HG02759 (cell line): ENCODE data around the gene PLEKHM1.
"Not testable (repeated sequence)": the region's sequence is repeated elsewhere in the genome, so short reads cannot be mapped to it uniquely, and the experiment has no call there.

Experiments used
- ATAC-seq: cut with Tn5 transposase; IDR thresholded peaks from one replicate; pipeline ENCODE4 v1.9.1; 2021; ENCODE audit warnings: mild to moderate bottlenecking, moderate library complexity; ENCODE audit not compliant: unreplicated experiment

Gene PLEKHM1

GRCh38 chr17:45444301-45444700 lies 46.2 kb downstream of the PLEKHM1 start:
- not testable (repeated sequence) for ATAC-seq

DNA sequence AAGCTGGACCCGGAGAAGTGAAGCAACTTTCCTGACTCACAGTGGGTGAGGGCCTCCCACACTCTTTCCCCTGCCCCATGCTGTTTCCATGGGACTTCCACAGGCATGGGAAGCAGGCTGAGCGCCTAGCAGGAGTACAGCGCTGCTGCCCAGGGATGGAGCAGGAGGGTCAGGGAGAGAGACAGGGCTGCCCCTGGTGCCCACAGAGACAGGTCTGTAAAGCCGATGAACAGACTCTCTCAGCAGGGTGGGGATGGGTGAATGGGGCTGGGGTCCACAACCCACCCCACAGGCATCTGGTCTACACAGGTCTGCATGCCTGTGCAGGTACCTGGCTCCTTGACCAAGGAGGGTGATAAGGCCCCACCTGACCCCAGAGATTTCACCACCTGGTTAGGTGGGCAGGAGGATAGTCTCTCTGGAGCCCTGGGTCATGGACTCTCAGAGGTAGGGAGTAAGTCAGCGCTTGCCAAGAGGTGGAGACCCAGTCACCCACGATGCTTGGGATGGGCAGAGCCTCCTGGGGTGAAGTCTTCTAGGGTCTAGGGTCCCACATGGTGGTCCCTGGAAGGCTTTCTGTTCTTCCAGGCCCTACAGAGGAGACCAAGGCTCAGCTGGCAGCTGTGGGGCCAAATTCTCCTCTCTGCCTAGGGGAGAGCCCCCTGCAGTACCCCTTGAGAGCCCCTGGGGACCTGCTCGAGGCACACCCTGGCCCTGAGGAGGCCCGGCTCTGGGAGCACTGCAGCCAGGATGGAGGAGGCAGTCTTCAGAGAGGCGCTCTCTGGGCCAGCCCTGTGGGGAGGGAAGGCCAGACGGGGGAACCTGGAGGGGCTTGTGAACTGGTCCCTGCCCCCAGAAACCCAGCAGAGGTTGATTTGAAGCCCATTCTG lies 46.9 kb downstream of the PLEKHM1 start:
- not testable (repeated sequence) for ATAC-seq

- ATAC-seq = no peak
Observed at GRCh38 chr17:45441526-45442310, 48.8 kb downstream of the PLEKHM1 start.

- ATAC-seq = peak; percentile 76
Observed at GRCh38 chr17:45440839-45441515, 49.5 kb downstream of the PLEKHM1 start.

DNA sequence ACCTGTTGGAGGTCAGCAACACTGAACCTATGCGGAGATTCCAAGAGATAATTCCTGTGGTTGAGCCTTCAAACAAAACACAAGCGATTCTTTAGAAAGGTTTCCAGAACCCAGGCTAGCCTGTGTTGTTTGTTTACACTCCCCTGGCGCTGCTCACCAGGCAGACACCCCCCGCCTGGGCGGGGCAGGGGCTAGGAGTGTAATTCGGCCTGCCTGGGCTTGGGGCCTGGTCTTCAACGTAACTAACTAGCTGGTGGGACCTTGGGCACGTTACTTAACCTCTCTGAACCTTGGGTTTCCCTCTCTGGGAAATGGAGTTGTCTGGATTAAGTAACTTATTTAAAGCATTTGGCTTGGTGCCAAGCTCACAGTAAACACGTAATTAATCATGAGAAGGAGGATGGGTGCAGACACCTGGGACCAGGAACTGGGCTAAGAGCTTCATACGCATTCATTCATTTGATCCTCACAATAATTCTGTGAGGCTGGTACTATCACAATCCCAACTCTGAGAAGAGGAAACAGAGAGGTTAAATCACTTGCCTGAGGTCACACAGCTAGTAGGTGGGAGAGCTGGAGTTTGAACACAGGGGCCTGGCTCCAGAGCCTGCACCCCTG lies 50.3 kb downstream of the PLEKHM1 start:
- ATAC-seq = no peak

GRCh38 chr17:45438931-45439610 lies 51.5 kb downstream of the PLEKHM1 start:
- ATAC-seq = no peak

GRCh38 chr17:45437465-45438283 lies 52.8 kb downstream of the PLEKHM1 start:
- ATAC-seq = no peak

DNA sequence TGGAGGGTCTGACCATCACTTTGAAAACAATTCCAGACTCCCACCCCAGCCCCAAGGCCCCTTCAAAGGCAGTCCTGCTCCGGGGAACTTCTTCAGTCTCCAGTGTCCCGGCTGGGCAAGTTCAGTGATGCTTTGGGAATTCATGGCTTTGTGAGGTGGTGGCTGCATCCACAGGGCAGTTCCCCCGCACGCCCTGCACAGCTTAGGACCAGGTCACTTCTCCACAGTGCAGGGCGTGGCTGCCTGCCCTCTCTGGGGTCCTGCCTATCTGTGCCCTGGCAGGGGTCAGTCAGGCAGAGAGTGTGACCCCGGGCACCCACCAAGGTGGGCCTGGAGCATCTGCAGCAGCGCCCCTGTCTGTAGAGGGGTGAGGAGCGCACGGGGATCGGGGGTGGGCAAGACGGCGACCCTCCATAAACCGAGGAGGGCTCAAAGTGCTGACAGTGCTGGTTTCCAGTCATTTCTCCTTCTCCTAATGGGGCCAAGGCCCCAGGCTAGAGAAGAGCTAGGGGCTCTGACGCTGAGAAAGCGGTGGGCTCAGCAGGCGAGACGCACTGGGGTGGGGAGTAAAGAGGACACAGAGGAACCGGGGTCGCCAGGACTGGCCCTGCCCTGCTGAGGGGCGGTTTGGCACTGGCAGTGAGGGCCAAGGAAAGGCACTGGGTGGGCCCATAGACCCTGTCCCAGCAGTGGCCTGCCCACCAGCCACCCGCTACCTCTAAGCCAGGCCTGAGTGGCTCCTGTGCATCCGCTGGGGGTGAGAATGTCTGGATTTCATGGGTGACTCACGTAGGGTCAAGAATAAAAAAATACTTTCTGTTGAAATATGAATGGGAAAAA lies 53.7 kb downstream of the PLEKHM1 start:
- ATAC-seq = no peak

DNA sequence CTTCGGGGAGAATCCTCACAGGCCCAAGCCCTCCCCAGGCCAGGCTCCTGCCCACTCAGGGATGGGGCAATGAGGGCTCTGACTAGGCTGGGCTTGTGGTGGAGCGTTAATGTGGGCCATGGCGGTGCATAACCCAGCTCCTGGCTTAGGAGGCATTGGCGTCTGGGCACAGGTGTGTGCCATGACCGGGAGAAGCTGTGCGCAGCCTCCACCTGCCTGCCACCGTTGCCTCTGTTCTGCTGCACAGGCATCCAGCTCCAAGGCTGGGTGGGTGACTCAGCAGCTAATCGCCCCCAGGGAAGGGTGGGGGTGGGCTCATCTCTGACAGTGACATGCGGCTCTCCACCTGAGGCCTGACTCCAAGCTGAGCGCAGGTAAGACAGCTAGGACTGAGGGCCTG lies 54.4 kb downstream of the PLEKHM1 start:
- ATAC-seq = no peak

DNA sequence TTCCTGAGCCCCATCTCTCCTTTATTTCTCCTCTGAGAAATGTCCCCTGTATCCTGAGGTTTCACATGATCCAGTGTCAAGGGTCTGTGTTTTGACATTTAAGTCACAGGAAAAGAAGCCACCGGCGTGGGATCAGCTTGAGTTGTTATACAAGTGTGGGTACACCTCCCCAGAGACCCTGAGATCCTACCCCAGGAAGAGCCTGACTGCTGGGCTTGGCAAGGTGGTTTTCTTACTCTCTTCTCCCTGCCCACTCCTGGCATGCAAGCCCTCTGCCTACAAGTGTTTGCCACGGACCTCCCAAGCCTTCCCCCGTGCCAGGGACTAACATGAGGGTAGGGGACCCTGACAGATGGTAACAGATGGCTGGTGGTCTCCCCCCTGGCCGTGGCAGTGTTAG lies 55.0 kb downstream of the PLEKHM1 start:
- no peak for ATAC-seq

DNA sequence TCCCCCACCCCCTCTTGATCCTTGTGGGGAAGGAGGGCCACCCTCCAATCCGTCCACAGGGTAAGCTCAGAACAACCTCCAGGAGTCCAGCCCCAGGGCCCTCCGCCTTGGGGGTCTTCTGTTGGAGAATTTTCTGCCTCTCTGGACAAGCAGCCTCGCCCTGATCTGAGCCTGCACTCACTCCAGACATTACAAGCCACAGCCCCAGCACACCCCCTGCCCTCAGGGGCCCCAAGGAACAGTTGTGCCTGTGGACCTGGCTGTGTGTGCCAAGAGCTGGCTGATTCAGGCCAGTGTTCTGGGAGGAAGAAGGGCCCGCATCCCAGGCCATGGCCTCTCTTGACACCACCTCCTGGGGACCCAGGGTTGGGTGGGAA lies 57.4 kb downstream of the PLEKHM1 start:
- no peak for ATAC-seq

DNA sequence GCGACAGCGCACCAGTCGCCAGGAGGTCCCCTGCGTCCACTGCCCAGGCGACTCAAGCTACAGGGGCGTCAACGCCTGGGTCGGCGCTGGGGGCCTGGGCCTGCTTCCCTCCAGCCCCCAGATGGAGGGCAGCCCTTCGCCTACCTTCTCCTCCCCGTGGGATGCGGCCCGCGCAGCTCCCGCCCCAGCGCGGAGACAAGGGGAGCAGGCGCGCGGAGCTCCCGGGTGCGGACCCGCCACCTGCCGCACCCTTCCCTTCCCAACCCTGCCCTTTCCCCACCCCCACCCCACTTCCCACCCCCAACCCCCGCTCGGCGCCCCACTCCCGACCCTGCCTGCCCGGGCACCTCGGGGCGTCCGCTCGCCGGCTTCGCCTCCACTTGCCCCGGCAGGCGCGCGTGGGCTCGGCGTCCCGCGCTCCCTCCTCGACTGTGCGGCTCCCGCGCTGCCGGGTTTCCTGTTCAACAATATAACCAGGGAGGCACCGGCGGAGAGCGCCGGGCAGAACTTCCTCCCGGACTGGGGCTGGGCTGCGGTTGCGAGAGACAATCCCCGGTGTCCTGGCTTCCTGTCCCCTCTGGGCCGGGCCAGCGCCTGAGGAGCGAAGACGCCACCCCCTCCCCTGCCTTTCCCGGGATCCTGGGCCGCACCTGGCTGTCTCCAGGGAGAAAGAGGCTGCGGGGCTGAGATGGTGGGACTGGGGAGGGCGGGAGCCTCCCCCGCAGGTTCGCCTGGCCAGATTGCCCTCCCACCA lies 57.9 kb downstream of the PLEKHM1 start, which contains the start of gene ARHGAP27:
TSS of gene ARHGAP27 (minus strand) at position 466 of the 754 bp plus-strand sequence. CDS start 2,591 bp downstream, outside the sequence.
- ATAC-seq = no peak

GRCh38 chr17:45431531-45432404 lies 58.8 kb downstream of the PLEKHM1 start:
- peak; percentile 62 for ATAC-seq

- peak; percentile 23 for ATAC-seq
Observed at GRCh38 chr17:45430738-45431530, 59.6 kb downstream of the PLEKHM1 start.

- no peak for ATAC-seq
Observed at GRCh38 chr17:45430006-45430737, 60.3 kb downstream of the PLEKHM1 start.
